Measurements from ENCODE around the gene SWSAP1. TPM values are rescaled to one million over a fixed set of nuclear protein-coding genes. Genes with fewer than 3 reads are reported as not detected.

SWSAP1 gene
- total RNA-seq, 2 donors from 2014 or later = 2.2 to 2.8 TPM

DNA sequence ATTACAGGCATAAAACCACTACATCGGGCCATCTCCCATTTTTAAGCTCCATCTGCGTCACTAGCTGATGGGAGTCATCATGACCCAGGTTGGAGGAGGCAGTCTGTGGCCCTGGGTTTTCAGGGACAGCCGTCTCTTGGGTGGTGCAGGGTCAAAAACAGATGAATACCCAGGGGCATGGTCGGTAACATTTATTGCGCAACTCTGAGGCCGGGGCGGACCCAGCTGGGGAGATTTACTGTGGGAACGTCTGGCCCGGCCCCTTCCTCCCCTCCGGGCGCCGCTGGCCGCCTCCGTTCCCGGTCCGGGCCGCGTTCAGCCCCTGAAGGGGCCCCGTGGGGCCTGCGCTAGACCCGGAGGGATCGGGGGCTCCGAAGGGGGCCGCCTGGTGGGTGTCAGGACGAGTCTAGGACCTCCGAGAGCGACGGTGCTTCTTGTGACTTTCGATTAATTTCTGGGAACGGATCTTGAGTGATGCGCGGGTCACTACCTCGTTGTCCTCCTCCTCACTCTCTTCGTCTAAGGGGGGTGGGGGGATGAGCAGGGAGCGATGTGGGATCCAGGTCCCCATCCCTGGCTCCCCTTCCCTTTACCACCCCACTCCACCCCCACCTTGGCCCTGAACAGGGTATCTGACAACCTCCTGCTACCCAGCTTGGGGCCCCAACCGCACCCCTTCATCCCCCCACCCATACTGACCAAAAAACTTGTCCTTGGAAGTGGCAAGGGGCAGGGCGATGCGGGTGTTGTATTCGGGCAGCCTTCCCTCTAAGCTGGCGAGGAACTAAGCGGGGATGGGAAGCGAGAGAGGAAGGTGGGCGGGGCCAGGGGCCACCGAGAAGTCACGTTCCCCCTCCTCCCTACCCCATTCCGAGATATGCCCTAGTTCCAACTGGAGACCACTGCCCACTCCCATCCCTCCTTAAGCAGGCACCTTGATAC lies 46.2 kb downstream of the SWSAP1 start:
- Histone ChIP-seq H3K4me1 (ENCODE audit: control insufficient read depth, insufficient read depth, low read length) (peaks cover 3% of the 10 kb centered on the region), H3K9ac (ENCODE audit: extremely low read depth, low read length, poor library complexity, severe bottlenecking) (no peak overlapping the region), H3K27ac (ENCODE audit: low read depth, low read length) (no peak overlapping the region), H3K27me3 (ENCODE audit: control insufficient read depth, insufficient read depth, low read length, poor library complexity, severe bottlenecking) (peaks cover 57% of the 10 kb centered on the region), H3K36me3 (ENCODE audit: control insufficient read depth, insufficient read depth, low read length) (no peaks in the 10 kb centered on the region), H3K4me3 (ENCODE audit: low read length) (peak overlapping the region; percentile 29), H3K9me3 (ENCODE audit: control insufficient read depth, low read length) (no peaks in the 10 kb centered on the region)
- Mint-ChIP-seq H3K27ac (no peak overlapping the region), H3K4me1 (peaks cover 9% of the 10 kb centered on the region), H3K4me3 (peak overlapping the region; percentile 50), H3K27me3 (ENCODE audit: insufficient read depth) (peaks cover 50% of the 10 kb centered on the region), H3K9me3 (no peaks in the 10 kb centered on the region), H3K36me3 (ENCODE audit: low read depth) (peaks cover 11% of the 10 kb centered on the region)
- no peak for TF ChIP-seq CTCF (conservative IDR thresholded peaks at IDR 0.05)
- 9 to 13% methylated on average over 18 to 45 of the region's 46 CpGs for WGBS, 2 experiments (ENCODE audit: insufficient coverage in 1 of 2, insufficient read length in 1 of 2)
- peak; percentile 81 for DNase-seq

DNA sequence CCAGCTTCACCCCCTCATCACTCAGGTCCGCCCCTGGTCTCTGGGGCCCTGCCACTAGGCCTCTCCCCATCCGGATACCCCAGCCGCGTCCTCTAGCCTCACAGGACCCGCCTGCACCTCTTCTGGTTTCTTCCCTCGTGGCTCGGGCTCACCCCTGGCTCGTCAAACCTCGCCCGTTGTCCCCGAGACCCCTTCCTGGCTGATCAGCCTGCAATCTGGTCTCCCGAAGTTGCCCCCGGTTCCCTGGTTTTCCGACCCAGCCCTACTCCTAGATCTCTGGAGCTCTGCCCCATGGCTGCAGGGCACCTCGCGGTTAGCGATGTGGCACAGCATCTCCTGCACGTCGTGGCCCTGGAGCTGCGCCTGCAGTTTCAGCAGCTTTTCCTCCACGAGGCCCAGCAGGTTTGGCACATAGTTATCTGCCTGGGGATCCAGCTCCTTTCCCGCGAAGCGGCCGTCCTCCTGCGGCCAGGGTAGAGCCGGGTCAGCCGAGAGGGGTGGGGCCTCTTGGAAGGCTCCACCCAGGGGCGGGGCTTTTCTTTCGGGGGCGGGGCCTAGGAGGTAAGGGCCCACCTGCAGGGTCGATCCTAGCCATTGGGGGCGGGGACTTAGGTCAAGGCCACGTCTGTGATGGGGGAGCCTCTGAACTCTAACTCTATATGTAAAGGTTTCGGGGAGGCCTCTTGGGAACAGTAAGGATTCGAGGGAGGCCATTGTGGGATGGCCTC lies 47.1 kb downstream of the SWSAP1 start:
- Mint-ChIP-seq H3K4me3 (peak overlapping the region; percentile 50), H3K27ac (no peak overlapping the region), H3K36me3 (ENCODE audit: low read depth) (peaks cover 3% of the 10 kb centered on the region), H3K9me3 (no peaks in the 10 kb centered on the region), H3K27me3 (ENCODE audit: insufficient read depth) (peaks cover 50% of the 10 kb centered on the region), H3K4me1 (peaks cover 9% of the 10 kb centered on the region)
- Histone ChIP-seq H3K27me3 (ENCODE audit: control insufficient read depth, insufficient read depth, low read length, poor library complexity, severe bottlenecking) (peaks cover 57% of the 10 kb centered on the region), H3K9ac (ENCODE audit: extremely low read depth, low read length, poor library complexity, severe bottlenecking) (no peak overlapping the region), H3K4me1 (ENCODE audit: control insufficient read depth, insufficient read depth, low read length) (peaks cover 3% of the 10 kb centered on the region), H3K4me3 (ENCODE audit: low read length) (peak overlapping the region; percentile 29), H3K36me3 (ENCODE audit: control insufficient read depth, insufficient read depth, low read length) (no peaks in the 10 kb centered on the region), H3K27ac (ENCODE audit: low read depth, low read length) (no peak overlapping the region), H3K9me3 (ENCODE audit: control insufficient read depth, low read length) (no peaks in the 10 kb centered on the region)
- 20 to 27% methylated on average over 25 to 36 of the region's 36 CpGs for WGBS, 2 experiments (ENCODE audit: insufficient coverage in 1 of 2, insufficient read length in 1 of 2)
- TF ChIP-seq CTCF (conservative IDR thresholded peaks at IDR 0.05) = no peak
- DNase-seq = peak; percentile 98

DNA sequence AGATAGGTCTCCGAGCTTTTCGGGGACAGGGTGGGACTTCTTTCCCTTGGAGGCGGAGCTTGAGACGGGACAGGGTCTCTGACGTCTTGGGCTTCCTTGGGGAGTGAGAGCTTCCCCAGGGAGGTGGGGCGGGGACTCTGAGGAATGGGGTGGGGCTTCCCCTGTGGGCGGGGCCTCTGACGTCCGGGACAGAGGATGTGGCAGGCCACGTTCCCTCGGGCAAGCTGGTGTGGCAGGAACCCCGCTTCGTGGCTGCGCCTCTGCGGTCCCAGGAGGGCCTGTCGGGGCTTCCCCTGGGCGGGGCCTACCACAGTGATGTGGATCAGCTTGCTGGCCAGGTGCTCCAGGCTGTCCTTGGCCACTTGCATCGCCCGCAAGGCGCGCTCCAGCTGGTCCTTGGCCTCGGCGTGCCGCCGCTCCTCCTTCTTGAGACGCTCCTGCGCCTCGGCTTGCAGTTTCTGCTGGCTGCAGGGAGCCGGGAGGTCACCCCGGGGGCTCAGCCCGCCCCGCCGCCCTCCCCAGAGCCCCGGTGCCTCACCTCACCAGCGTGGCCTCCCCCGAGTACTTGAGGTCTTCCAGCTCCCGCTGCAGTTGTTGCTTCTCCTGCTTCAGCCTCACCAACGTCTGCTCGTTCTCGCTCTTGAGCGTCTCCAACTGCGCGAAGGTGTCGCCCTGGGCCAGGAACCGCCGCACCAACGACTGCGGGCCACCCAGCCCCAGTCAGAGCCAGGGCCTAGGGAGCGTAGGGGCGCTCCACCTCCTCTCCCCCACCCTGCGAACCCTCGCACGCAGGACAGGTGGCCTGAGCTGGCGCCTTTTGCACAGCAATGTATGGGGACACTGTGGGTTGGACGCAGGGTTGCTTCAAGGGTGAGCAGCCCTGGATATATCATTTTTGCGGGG lies 47.9 kb downstream of the SWSAP1 start:
- peaks cover 3% of the 10 kb centered on the region for H3K4me1 ChIP-seq (ENCODE audit: control insufficient read depth, insufficient read depth, low read length)
- no peaks in the 10 kb centered on the region for H3K9me3 ChIP-seq (ENCODE audit: control insufficient read depth, low read length)
- H3K9ac ChIP-seq (ENCODE audit: extremely low read depth, low read length, poor library complexity, severe bottlenecking) = no peak overlapping the region
- Mint-ChIP-seq H3K27ac (no peak overlapping the region), H3K4me3 (peak overlapping the region; percentile 50), H3K4me1 (peaks cover 9% of the 10 kb centered on the region), H3K36me3 (ENCODE audit: low read depth) (peaks cover 2% of the 10 kb centered on the region), H3K27me3 (ENCODE audit: insufficient read depth) (peaks cover 50% of the 10 kb centered on the region), H3K9me3 (no peaks in the 10 kb centered on the region)
- peaks cover 57% of the 10 kb centered on the region for H3K27me3 ChIP-seq (ENCODE audit: control insufficient read depth, insufficient read depth, low read length, poor library complexity, severe bottlenecking)
- WGBS, 2 experiments (ENCODE audit: insufficient coverage in 1 of 2, insufficient read length in 1 of 2) = 34 to 43% methylated on average over 25 to 56 of the region's 56 CpGs
- no peak overlapping the region for H3K27ac ChIP-seq (ENCODE audit: low read depth, low read length)
- H3K4me3 ChIP-seq (ENCODE audit: low read length) = peak overlapping the region; percentile 29
- TF ChIP-seq CTCF (conservative IDR thresholded peaks at IDR 0.05) = no peak
- DNase-seq = peak; percentile 98
- no peaks in the 10 kb centered on the region for H3K36me3 ChIP-seq (ENCODE audit: control insufficient read depth, insufficient read depth, low read length)
